GM19452 (cell line): ENCODE data around the gene GRIK4.

ENCODE experiments used
- ATAC-seq: cut with Tn5 transposase; IDR thresholded peaks from one replicate; pipeline ENCODE4 v1.9.1; 2021; ENCODE audit not compliant: unreplicated experiment

GRIK4 gene

DNA sequence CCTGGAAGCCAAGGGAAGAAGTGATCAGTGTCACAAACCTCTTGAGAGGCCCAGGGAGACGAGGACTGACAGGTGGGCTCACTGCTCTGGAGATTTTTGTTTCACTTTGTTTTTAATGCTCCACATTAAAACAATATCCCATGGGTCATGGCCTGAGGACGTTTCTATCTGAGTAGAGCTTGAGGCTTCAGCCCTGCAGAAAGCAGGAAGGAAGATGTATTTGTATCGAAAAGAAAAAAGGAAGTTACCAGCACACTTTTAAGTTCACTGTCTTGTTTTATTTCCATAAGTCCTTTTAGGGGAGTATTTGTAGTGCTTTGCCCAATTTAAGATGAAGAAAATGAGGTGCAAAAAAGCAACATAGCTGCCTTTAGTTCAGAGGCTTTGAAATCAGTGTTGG, 191.1 kb downstream of the GRIK4 start:
- ATAC-seq, result no peak

DNA sequence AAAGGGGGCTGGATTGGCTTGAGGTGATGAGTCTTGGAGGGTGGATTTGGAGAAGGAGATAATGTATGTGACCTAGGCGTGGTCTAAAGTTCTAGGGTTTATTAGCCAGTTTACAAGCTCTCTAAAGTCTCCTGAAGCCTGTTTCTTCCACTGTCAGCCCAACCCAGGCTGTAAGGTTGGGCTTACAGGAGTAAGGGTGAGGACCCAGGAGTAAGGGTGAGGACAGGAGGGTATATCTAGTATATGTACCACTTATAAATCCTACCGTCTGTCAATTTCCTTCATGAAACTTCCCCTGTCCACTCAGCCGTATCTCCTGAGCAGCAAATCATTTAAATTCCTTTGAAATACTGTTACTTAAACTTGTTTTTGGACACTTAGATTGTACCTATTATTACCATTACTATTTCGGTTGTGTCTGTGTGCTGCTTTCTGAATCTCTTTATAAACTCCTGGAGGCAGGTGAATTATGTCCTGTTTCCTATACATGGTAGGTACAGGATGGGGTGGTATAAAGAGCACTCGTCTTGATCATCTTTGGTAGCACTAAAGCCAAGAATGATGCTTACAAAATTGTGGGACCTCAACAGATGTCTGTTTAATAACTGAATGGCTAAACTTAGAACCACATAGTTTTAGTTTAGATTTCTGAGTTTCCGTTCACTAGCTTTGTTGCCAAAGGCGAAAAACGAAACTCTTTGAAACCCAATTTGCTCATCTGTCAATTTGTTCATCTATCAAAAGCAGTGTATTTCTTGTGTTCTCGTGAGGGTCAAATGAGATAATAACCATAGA, 192.0 kb downstream of the GRIK4 start:
- peak; percentile 69 for ATAC-seq

DNA sequence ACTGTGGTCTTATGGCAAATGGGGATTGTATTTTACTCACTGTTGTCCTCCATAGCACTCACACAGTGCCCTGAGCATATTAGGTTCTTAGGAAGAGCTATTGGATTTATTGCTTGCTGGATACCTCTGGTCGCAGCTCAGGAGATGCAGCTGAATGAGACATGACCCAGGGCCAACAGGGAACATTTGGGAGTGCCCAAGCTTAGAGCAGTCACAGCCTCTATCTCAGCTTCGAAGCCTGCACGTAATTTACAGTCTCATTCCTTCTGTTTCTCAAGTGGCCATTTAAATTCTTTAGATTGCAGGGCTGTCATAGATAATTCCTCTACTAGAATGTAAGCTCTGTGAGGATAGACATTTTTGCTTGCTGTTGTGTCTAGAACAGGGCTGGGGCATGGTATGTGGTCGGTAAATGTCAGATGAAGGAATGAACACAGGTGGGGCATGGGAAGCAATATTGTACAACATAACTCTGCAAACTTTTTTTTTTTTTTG, 192.8 kb downstream of the GRIK4 start:
- peak; percentile 27 for ATAC-seq

DNA sequence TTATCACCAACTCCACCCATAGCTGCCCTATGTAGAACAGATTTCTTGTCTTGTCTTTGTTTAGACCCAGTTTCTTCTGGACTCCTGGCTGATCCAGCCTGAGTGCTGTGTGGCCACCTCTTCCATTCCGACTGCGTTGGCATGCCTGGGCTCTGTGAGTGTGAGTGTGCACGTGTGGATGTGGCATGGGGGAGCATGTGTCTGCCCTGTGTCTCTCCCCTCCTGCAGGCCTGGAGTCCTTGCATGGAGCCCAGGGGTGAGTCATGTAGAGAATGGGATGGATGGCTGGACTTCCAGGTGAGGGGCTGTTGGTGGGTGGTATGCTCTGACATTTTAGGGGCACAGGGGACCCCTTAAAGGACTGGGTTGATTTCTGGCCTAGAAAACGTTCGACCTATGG, 194.7 kb downstream of the GRIK4 start:
- no peak for ATAC-seq

DNA sequence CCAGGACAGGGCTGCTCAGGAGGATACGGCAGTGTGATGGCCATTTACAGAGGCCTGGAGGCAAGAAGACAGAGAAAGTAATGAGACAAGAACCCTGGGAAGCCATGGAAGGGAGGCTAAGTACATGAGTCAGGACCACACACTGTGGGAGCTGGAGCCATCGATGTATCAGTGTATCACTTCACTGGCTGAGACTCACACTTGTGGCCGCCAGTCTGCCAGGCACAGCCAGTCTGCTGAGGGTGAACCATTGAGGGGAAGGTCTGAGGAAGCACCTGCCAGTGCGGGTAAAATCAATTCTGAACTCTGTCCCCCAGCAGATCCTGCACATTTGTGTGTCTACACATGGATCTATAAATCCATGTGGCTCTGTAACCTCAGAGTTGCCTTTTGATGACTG, 195.6 kb downstream of the GRIK4 start:
- no peak for ATAC-seq

DNA sequence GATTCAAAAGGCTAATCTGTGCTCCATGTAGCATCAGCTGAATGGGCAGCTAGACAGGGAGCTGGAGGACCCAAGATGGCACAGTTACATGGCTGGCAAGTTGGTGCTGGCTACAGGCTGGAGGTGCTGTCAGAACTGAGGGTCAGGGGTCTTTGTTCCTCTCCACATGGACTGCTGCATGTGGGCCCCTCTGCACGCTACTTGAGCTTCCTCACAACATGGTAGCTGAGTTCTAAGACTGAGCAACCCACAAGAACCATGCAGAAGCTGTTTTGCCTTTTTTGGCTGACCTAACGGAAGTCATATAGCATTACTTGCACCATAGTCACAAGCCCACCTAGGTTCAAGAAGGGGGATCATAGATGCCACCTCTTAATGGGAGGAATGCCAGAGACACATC, 196.1 kb downstream of the GRIK4 start:
- ATAC-seq, result no peak

DNA sequence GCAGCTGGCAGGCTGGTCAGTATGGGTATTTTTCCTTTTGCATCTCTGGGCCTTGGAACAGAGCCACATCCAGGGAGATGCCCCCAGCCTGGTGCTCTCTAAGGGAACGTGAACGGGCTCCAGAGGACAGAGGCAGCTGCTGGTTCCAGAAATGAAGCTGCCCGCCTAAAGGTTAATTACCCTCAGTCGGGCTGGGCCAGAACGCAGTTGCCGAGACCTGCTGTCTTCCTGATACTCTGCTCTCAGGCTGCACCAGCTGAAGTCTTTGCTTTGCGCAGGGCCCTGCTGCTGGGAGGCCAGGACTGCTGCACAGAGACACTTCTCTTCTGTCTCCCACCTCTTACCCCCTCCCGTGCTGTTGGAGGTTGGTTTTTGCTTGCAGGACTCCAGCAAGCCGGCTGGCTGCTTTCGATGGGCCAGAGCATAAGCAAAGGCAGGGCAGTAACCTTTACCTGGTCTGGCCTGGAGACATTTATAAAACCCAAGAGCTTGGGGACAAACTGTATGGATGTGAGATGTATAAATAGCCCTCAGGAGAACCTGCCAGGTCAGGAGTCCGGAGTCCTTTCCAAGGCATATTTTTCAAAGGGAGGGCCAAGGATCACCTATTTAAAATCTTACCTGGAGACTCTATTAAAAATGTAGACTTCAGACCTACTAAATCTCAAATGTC, 197.1 kb downstream of the GRIK4 start:
- no peak for ATAC-seq

DNA sequence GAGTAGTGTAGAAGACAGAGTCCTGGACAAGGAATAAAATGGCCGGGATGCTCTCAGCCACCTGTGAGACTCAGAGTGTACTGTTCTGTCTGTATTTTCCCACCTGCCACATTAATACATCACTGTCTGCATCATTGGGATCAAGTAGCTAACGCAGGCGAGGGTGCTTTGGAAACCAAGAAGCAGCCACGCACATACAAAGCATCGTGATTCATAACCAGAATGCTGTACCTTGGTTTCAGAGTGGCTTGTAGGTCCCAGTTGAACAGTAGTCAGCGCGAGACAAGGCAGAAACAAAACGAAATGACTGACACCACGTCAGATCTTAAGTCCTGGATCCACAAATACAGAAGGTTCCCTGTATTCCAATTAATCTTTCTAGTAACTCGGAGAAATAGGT, 198.3 kb downstream of the GRIK4 start:
- peak; percentile 74 for ATAC-seq

DNA sequence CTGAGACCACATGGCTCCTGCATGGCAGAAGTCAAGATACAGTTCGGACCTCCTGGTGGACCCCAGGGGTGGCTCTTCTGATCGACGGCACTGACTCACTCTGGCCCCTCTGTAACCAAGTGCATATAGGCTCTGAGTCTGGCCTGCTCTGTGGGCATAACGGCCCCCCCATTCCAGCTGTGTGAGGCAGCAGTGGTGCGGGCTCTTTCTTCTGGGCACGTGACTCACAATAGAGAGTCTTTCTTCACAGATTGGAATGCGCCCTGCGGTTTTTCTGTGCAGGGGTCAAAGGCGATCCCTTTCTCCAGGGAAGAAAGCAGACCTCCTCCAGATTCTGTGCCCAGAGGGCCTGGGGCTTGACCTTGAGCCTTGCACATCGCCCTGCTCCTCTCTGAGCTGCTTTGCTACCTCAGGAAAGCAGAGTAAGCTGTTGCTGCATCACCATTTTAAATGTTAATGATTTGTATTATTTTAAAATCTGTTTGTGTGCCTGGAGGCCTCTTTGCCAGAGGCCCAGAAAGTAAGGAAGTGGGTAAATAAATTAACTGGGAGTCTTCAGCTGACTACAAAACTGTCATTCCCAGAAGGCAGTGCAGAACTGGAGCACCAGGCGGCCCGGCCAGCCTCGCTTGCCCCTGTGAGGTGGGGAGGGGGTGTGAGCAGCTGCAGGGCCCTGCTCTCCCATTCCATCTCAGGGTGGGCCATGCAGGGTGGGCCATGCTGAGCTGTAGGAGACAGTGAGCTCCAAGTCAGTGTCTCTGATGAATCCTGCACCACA, 199.0 kb downstream of the GRIK4 start:
- ATAC-seq, result peak; percentile 12

DNA sequence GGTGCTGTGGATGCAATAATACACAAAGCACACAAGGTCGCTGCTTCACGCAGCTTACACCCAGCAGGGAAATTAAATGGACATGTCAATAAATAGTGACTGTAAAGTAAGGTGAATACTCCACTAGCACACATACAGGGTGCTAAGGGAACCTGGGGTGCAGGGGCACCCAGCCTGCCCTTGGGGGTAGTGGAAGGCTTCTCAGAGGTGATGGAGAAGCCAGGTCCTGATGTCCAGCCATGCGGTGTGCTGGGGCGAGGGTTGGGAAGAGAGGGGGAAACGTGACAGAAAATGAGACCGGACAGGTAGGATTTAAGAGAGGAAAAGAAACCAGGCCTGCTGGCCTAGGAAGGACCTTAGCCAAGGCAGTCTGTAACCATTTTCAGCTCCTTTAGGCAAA, 200.5 kb downstream of the GRIK4 start:
- ATAC-seq, result no peak

DNA sequence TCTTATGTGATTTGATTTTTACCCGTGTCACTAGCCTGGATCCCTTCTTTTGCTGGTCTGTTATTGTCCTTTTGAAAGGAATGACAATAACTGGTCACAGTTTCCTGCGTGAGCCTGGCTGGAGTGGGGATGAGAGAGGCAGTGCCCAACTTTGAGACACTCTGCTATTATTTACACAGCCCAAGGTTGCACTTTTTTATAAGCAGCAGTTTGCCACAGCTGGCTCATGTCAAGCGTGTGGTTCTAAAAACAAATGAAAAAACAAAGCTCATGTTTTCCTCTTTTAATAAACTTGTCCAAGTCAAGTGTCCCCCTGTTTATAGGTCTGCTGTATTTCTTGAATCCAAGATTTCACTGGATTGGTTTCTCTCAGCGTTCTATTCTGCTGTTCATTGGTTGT, 201.3 kb downstream of the GRIK4 start:
- no peak for ATAC-seq

DNA sequence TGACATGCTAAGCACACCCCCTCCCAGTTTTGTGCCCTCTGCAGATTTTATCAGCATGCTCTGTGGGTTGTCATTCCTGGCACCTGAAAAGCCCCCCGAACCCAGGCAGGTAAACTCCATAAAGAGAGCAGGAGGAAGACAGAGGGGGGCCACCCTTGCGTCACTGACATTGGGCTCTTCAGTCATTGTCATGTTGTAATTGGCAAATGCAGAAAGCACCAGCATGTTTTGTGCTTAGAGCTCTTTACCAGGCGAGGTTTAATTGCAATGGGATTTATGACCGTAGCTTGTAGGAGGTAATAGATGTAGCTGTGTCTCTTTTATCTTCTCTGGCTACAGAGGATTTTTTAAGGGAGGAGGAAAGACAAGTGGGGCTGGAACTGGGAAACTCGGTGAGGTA, 201.7 kb downstream of the GRIK4 start:
- no peak for ATAC-seq

DNA sequence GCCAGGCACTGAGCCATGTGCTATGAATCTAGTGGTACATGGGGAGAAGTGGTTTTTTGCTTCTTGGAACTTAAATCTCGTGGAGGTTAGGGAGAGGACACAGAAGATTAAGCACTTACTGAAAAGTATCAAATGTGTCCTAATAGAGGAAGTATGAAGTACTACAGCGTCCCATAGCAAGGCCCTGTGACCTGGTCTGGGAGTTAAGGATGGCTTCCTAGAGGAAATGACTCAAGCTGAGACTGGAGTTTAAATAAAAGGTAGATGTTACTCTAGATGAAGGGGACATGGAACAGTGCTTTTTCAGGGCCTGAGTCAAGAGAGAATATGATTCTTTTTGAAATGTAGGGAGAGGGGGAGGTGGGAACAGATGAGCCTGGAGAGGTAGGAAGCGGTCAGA, 202.9 kb downstream of the GRIK4 start:
- ATAC-seq, result no peak

DNA sequence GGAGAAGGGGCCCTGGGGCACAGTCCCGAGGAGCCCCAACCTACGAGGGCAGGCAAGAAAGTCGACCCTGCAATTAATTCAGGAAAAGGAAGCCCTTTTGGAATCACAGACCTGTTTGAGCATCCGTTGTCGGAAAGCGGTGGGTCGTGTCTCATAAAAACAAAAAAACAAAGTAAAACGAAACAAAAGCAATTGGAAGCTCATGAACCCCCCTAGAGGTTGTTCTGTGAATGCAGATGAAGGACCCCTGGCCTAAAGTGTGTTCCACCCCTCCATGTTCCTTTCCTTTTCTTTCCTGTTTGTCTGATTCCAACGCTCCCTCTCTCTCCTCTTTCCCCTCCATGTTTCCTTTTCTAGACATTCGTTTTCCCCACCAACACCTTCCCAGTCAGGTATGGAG, 203.7 kb downstream of the GRIK4 start:
- no peak for ATAC-seq

DNA sequence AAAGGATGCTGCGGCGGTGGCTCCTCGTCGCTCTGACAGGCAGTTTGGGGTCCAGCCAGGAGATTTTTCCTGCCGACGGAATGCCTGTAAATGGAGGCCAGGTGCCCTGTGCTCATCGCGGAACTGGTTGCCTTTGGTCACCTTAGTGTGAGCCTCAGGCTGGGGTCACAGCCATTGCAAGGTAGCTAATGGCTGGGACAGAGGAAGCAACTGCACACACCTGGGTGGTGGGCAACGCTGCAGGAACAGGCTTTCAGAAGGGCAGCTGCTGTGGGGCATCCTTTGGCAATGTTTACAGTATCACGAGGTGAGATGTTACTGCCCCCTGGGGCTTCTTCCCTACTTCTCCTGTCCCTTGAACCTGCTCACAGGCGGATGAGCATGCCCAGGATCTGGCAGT, 205.5 kb downstream of the GRIK4 start:
- ATAC-seq, result no peak

DNA sequence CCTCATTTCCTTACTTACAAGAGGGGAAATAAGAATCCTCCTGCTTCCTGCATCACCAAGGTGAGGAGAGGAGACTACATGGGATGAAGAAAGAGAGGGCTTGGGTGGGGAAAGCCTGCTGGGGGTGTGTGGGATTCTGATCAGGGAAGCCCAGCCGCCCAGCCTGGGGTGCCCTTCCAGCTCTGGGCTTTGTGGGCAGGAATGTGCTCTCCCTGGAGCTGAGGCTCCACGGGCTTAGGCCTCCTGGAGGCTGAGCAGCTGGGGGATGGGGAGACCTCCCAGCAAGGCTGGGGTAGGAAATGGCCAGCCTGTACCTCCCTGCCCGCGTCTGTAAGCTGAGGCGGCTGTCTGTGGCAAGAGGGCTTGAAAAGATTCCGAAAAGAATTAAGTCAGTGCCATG, 206.1 kb downstream of the GRIK4 start:
- ATAC-seq, result no peak

DNA sequence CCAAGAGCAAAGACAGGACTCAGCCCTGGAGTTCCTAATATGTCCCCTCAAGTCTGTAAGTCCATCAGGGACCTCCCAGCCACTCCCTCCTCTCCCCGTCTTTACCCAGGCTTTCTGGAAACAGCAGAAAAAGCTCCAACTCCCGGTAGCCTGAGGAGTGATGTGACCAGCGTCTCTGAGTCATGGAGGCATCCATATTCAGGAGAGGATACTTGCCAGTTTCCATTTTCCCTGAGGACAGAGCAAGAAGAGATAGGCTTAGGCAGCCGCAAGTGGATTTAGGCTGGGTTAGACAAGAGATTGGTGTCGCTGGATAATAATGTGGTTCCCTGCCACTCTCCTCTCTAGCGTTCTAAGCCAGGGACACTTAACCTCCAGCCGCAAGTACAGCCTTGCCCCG, 206.6 kb downstream of the GRIK4 start:
- ATAC-seq, result no peak

DNA sequence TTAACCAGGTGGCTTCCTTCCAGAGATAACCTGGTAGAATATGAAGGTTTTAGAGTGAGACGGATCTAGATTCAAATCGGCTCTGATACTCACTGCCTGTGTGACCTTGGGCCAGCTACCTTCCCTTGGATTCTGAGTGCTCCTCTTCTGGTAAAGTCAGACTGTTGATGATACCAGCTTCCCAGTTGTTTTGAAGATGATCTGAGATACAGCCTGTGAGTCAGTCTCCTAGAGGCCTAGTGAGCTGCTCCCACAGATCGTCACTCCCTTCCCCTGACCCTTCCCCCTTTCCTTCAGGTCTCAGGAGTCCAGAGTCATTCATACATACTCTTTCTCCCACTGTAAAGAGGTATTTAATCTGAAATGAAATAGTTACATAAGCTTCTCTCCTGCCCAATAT, 207.8 kb downstream of the GRIK4 start:
- ATAC-seq, result no peak

DNA sequence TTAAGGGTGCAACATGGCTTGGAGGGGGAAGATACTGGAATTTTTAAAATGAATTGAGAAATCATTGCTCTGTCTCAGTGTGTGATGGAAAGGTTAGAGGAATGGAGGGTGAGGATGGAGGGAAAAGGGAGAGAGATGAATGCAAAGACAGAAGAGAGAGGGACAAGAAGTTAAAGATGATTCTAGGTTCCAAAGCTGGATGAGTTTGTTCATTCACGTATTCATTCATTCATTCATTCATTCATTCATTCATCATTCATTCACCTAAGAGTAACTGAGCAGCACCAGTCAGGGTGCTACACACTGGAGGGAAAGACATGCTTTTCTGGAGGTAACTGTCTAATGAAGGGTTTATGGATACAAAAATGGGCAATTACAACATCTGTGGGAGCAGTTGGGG, 209.2 kb downstream of the GRIK4 start:
- ATAC-seq, result no peak

DNA sequence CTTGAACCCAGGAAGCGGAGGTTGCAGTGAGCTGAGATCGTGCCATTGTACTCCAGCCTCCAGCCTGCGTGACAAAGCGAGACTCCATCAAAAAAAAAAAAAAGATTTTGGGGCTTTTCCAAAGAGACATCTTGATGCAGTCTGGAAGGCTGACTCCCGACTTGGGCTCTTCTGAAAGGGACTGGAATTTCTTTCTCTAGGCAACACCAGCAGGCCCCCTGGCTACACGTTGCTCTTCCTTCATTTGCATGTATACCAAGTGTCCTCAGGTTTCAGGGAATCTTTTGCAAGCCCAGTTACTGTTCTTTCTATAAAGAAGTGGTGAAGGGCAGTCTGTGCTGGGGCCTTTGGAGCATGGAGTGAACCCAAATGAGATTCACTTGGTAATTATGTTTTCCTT, 211.0 kb downstream of the GRIK4 start:
- ATAC-seq, result no peak

DNA sequence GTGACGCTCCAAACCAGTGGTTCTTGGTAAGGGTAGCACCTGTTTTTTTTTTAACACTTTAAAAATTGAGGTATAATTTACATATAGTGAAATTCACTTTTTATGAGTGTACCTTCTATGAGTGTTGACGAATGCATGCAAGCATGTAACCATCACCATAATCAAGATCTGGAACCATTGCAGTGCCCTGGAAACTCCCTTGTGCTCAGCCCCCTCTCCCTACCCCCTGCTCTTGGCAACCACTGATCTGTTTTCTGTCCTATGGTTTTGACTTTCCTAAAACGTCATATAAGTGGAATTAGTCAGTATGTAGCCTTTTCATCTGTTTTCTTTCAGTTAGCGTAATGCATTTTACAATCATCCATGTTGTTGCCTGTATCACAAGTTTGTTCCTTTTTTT, 212.2 kb downstream of the GRIK4 start:
- ATAC-seq, result no peak

DNA sequence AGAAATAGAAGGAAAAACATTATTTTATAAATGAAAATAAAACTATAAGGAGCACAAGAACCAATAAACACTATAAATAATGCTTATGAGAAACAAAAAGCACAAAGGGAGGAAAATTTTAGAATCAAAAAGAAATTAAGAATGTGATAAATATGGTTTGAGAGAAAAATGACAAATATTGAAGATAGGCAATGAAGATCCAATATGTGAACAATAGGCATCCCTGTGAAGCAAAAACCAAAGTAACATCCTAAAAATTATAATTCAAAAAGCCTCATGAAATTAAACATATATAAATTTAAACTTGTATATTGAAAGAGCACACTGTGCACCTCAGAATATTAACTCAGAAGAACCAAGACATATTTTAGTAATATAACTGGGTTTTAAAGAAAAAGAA, 216.2 kb downstream of the GRIK4 start:
- no peak for ATAC-seq
